ENCODE measurements around the gene AQP1.

Gene AQP1

DNA sequence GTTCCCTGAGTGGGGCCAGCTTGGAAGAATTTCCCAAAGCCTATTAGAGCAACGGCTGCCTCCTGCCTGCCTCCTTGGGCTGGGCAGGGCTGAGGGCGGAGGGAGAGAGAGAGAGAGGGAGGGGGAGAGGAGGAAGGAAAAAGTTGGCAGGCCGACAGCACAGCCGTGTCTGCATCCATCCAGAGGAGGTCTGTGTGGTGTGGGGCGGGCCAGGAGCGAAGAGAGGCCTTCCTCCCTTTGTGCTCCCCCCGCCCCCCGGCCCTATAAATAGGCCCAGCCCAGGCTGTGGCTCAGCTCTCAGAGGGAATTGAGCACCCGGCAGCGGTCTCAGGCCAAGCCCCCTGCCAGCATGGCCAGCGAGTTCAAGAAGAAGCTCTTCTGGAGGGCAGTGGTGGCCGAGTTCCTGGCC is at the start of gene AQP1:
TSS of gene AQP1 (plus strand) at position 293 of the 409 bp plus-strand sequence. CDS start at position 350, 57 bp downstream.
- DNase-seq (ENCODE audit: low spot score), result no peak

DNA sequence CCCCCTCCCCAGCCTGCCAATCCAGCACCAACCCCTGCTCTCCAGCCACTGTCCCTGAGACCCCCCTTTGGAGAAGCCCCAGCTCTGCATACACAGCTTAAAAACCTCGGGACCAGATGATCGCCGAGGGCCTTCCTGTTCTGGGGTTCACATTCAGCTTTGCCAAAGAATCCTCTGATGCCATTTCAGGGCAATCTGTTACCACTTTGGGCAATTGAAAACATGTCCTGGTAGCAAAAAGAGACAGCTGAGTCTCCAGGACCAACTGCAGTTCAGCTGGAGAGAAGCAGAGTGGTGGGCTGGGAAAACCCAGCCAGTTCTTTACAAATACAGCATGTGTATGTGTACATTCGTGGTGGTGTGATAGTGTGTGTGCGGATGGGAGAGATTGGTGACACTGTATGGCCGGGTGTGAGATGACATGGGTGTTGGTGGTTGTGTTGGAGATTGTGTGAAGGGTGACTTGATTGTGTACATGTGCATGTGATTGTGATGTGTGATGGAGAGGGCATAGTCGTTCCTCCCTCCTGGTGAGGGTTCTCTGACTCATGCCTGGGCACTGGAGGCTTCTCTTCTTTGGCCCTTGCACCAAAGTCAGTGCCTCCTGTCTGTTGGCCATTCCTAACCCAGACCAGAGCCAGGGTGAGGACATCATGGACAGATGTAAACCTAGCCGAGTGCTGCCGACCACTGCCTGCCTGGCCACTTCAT is 48.5 kb upstream of the AQP1 start:
- DNase-seq (ENCODE audit: low spot score), result peak; percentile 24

- DNase-seq (ENCODE audit: low spot score), result peak; percentile 41
Measured at GRCh38 chr7:30863706-30864035, 48.0 kb upstream of the AQP1 start.

- no peak for DNase-seq (ENCODE audit: low spot score)
Measured at GRCh38 chr7:30864101-30864500, 47.6 kb upstream of the AQP1 start.

DNA sequence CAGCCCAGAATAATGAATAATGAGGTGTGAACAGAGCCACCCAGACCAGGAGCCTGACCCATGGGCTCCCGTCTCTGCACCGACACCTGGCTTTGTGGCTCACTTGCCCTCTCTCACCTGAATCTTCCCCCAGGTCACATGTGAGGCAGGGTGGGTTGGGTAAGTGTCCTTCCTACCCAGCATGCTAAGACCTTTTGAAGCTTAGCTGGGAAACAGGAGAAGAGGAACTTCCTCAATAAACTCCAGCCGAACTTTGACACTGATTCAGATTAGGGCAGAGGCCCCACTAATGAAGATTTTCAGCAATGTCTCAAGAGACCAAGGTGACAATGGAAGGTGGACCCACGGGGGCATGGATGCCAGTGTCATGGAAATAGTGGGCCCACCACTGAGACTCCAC is 46.6 kb upstream of the AQP1 start:
- no peak for DNase-seq (ENCODE audit: low spot score)

GRCh38 chr7:30865821-30866220 is 45.8 kb upstream of the AQP1 start:
- no peak for DNase-seq (ENCODE audit: low spot score)

GRCh38 chr7:30866939-30867338 is 44.7 kb upstream of the AQP1 start:
- DNase-seq (ENCODE audit: low spot score), result no peak

- DNase-seq (ENCODE audit: low spot score), result no peak
Measured at GRCh38 chr7:30867483-30867882, 44.2 kb upstream of the AQP1 start.

- DNase-seq (ENCODE audit: low spot score), result peak; percentile 66
Measured at GRCh38 chr7:30869794-30870611, 41.6 kb upstream of the AQP1 start.

DNA sequence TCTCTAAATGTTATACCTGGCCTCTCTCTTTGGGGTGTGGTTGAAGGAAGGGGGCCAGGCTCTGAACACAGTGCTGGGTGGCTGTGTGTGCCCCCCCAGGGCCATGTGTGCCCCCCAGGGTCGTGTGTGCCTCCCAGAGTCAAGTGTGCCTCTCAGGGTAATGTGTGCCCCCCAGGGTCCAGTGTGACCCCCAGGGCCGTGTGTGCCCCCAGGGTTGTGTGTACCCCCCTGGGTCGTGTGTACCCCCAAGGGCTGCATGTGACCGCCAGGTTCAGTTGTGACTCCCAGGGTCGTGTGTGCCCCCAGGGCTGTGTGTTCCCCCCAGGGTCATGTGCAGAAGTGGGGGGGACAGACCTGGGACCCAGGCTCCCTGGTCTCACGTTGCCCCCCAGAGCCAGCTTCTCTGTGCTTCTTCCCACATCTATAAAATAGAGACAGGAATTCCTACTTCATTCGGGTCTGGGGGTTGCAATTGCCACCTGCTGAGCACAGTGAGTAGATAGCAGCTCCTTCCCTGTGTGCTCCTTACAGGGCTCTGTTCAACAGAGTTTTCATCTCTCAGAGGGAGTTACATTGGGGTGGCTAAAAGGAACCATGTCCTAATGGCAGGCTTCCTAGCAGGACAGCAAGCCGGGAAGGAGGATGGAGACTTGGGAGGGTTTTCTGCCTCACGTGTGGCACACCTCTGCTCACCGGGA is 40.7 kb upstream of the AQP1 start:
- DNase-seq (ENCODE audit: low spot score), result no peak

- DNase-seq (ENCODE audit: low spot score), result no peak
Measured at GRCh38 chr7:30871655-30872054, 40.0 kb upstream of the AQP1 start.

DNA sequence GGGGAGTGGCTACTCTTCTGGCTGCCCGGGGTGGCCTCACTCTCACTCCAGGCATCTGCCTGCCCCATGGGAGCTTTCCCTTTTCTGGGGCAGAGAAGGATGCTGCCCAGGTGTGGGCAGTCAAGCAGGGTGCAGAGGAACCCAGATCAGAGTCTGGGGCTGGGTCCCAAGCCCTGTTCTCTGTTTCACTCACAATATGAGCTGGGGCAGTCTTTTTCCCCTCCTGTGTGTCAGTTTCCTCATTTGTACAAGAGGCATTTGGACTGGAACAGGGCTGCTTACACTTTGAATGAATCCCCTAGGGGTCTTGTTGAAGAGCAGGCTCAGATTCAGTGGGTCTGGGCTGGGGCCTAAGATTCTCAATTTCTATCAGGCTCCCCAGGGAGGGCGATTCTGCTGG is 38.4 kb upstream of the AQP1 start:
- DNase-seq (ENCODE audit: low spot score), result no peak

DNA sequence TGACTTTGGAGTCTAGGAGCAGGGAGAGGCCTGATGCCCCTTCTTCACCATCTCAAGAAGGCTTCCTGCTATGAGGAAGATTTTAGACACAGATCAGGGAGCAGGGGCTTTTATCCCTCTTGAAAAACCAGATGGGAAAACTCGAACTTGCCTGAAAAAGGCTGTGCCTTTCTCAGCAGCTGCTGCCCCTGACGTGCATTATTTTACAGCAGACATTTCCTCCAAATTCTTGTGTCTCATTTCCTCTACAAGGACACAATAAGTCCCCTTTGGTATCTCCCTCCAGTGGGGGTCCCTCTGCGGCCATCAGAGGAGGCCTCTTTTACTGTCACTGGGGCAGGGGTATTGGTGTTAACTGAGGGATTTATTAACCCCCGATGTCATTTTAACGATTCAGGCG is 38.0 kb upstream of the AQP1 start:
- DNase-seq (ENCODE audit: low spot score), result no peak

GRCh38 chr7:30874656-30875302 is 36.9 kb upstream of the AQP1 start:
- no peak for DNase-seq (ENCODE audit: low spot score)

GRCh38 chr7:30877015-30877769 is 34.5 kb upstream of the AQP1 start:
- DNase-seq (ENCODE audit: low spot score), result no peak

GRCh38 chr7:30877993-30878392 is 33.7 kb upstream of the AQP1 start:
- DNase-seq (ENCODE audit: low spot score), result no peak

DNA sequence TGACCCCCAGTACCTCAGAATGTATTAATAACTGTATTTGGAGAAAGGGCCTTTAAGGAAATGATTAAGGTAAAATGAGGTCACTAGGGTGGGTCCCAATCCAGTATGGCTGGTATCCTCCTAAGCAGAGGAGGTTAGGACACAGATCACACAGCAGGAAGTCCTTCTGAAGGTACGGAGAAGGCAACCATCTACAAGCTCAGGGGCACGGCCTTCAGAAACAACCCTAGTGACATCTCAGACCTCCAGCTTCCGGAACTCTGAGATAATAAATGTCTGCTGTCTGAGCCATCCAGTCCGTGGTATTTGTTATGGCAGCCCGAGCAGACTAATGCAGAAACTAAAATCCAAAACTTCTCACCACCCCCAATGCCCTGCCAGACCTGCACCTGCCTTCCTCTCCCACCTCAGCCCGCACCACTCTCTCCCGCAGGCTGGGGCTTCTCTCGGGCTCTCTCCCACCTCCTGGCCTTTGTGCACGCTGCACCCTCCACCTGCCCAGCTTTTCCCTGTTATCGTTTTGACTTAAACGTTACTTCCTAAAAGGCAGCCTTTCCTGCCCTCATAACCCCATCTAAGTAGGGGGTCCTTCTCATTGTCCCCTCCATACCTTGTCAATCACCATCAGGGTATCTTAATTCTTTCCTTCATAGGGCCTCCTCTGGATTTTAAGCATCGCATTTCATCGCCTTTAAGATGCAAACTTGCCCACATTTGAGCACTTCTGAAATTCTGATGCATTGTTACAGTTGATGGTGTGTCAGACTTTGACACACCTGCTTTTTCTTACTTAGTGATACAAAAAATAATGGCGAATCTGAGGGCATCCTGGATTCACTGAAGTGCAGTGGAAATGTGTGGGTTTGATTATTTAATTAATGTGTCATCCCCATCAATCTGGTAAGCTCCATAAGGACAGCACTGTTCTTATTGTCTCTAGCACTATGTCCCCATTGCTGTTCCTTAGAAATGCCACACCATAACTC is 32.2 kb upstream of the AQP1 start:
- no peak for DNase-seq (ENCODE audit: low spot score)

- no peak for DNase-seq (ENCODE audit: low spot score)
Measured at GRCh38 chr7:30880125-30880720, 31.4 kb upstream of the AQP1 start.

GRCh38 chr7:30880941-30881340 is 30.7 kb upstream of the AQP1 start:
- DNase-seq (ENCODE audit: low spot score), result no peak

DNA sequence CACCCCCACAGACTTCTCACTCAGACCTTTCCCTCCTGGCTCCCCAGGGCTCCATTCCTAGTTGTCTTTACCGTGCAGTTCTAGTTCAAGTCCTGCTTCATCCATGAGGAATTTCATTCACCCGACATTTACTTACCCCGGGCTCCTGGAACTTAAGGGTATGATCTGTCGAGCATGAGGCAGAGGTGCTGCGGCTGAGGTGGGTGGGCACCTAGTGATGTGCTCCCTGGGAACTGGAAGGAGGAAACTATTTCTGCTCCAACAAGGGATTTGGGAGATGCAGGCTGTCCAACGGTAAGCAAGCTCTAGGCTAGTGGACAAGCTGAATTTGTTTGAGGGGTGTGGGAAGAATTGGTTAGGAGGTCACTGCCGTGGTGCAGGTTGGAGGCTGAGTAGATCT is 30.2 kb upstream of the AQP1 start:
- DNase-seq (ENCODE audit: low spot score), result no peak

Measured in AG08395 (cell line).